ENCODE data around the gene CCDC6. TPM values are rescaled to one million over a fixed set of nuclear protein-coding genes. Genes with fewer than 3 reads are reported as not detected.
A peak's percentile ranks its signal among the peaks of the same experiment; 100 is the strongest.

Gene CCDC6
- polyA plus RNA-seq, 3 donors = 4.2 to 13.5 (median 6.2) TPM

DNA sequence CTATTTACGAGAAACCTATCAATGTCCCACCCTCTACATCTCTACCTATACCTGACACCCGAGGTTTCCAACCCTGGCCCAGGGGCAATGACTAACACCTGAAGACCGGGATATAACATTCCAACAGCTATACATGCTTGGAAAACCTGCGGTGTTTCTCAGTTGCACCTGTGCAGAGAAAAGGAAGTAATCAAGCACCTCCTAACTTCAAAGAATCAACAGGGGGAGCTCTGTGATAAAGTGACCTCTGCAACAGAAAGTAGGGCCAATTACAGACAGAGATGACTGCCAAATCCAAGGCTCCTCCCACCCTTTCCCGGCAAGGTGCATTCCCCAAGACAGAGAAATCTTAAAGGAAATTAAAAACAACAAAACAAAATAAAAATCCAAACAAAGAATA, 41.3 kb downstream of the CCDC6 start:
- peak; percentile 22 to 36 (median 36) for DNase-seq
- H3K36me3 Mint-ChIP-seq = peaks cover 8 to 11% of the 10 kb centered on the region in 2 donors
- Histone ChIP-seq H3K27ac (ENCODE audit: low read depth in 1 of 2, low read length in 2 of 2) (no peak overlapping the region), H4K20me1 (ENCODE audit: insufficient read depth, low read length) (peaks cover 83% of the 10 kb centered on the region), H3K9ac (ENCODE audit: insufficient read depth, low read length, poor library complexity, severe bottlenecking) (no peak overlapping the region), H3K79me2 (ENCODE audit: insufficient read depth, low read length) (peaks cover 87% of the 10 kb centered on the region), H3K4me1 (ENCODE audit: control insufficient read depth in 1 of 2, insufficient read depth in 2 of 2, low read length in 2 of 2) (peaks cover 0 to 8% of the 10 kb centered on the region in 2 donors), H3K27me3 (ENCODE audit: control insufficient read depth in 2 of 2, insufficient read depth in 2 of 2, low read length in 2 of 2) (no peaks in the 10 kb centered on the region), H3K9me3 (replicated peaks in 1 of 2; ENCODE audit: control insufficient read depth in 1 of 2, insufficient read depth in 1 of 2, low read length in 2 of 2) (no peaks in the 10 kb centered on the region), H3K4me2 (replicated peaks; ENCODE audit: extremely low read depth, low read length, poor library complexity, severe bottlenecking) (peak overlapping the region; percentile 16), H2AFZ (ENCODE audit: insufficient read depth, low read depth, low read length, poor library complexity, severe bottlenecking) (no peak overlapping the region), H3K36me3 (replicated peaks in 1 of 2; ENCODE audit: control insufficient read depth in 1 of 2, insufficient read depth in 2 of 2, low read length in 2 of 2) (no peaks in the 10 kb centered on the region), H3K4me3 (replicated peaks in 1 of 3; ENCODE audit: low read depth in 2 of 3, low read length in 3 of 3) (no peak overlapping the region)
- 58% methylated on average over 2 of the region's 5 CpGs for WGBS (ENCODE audit: insufficient coverage)
- H3K9me3 Mint-ChIP-seq = peaks cover 0 to 3% (median 0%) of the 10 kb centered on the region in 7 donors
- H3K4me1 Mint-ChIP-seq = peaks cover 19% of the 10 kb centered on the region
- TF ChIP-seq, protein P1, sequence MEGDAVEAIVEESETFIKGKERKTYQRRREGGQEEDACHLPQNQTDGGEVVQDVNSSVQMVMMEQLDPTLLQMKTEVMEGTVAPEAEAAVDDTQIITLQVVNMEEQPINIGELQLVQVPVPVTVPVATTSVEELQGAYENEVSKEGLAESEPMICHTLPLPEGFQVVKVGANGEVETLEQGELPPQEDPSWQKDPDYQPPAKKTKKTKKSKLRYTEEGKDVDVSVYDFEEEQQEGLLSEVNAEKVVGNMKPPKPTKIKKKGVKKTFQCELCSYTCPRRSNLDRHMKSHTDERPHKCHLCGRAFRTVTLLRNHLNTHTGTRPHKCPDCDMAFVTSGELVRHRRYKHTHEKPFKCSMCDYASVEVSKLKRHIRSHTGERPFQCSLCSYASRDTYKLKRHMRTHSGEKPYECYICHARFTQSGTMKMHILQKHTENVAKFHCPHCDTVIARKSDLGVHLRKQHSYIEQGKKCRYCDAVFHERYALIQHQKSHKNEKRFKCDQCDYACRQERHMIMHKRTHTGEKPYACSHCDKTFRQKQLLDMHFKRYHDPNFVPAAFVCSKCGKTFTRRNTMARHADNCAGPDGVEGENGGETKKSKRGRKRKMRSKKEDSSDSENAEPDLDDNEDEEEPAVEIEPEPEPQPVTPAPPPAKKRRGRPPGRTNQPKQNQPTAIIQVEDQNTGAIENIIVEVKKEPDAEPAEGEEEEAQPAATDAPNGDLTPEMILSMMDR (IDR thresholded peaks at IDR 0.05) = peak; percentile 56
- H3K27me3 Mint-ChIP-seq (ENCODE audit: low read depth in 3 of 3) = no peaks in the 10 kb centered on the region
- intact Hi-C loops (cut with micrococcal nuclease) = no loop called here
- H3K4me3 Mint-ChIP-seq = peak overlapping the region; percentile 45 to 61
- H3K27ac Mint-ChIP-seq = peak overlapping the region in 2 of 7 donors; percentile 32 to 48

DNA sequence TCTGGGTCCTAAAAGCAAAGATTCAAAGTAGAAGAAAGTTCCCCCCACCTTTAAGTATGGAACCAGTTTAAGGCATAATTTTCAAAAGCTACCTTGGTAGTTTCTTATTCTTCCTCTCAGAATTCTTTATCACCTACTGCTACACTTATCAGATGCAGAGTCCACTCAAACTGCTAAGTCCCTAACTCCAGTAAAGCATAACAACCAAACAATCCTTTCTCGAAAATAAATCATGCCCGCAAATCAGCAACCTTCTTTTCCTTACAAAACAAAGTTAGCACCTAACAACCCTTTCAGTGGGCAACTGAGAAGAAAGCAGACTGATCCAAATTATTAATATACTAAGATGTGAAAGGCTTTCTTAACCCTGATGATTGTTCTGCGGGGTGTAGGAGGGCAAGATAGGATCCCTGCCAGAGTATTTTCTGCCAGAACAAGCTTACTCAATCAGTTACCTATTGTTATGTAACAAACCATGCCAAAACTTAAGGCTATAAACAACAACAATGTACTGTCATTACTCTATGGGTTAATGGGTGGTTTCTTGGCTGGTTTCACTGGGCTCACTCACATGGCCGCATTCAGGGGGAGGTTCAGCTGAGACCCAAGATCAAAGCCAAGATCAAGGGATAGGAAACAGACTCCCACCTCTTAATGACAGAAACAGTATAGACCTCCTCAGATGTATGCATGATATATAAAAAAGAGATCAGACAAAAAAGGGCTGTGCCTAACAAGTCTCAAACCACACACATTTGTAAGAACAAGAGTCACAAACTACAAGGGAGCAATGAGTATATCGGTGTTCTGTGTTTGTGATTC, 42.0 kb downstream of the CCDC6 start:
- H3K9me3 Mint-ChIP-seq = peaks cover 0 to 3% (median 0%) of the 10 kb centered on the region in 7 donors
- H3K4me3 Mint-ChIP-seq = no peak overlapping the region
- Histone ChIP-seq H3K9ac (ENCODE audit: insufficient read depth, low read length, poor library complexity, severe bottlenecking) (no peak overlapping the region), H3K9me3 (replicated peaks in 1 of 2; ENCODE audit: control insufficient read depth in 1 of 2, insufficient read depth in 1 of 2, low read length in 2 of 2) (no peaks in the 10 kb centered on the region), H3K27me3 (ENCODE audit: control insufficient read depth in 2 of 2, insufficient read depth in 2 of 2, low read length in 2 of 2) (no peaks in the 10 kb centered on the region), H2AFZ (ENCODE audit: insufficient read depth, low read depth, low read length, poor library complexity, severe bottlenecking) (no peak overlapping the region), H3K36me3 (replicated peaks in 1 of 2; ENCODE audit: control insufficient read depth in 1 of 2, insufficient read depth in 2 of 2, low read length in 2 of 2) (no peaks in the 10 kb centered on the region), H3K79me2 (ENCODE audit: insufficient read depth, low read length) (peaks cover 84% of the 10 kb centered on the region), H3K27ac (ENCODE audit: low read depth in 1 of 2, low read length in 2 of 2) (no peak overlapping the region), H3K4me3 (replicated peaks in 1 of 3; ENCODE audit: low read depth in 2 of 3, low read length in 3 of 3) (no peak overlapping the region), H3K4me1 (ENCODE audit: control insufficient read depth in 1 of 2, insufficient read depth in 2 of 2, low read length in 2 of 2) (peaks cover 0 to 8% of the 10 kb centered on the region in 2 donors), H3K4me2 (replicated peaks; ENCODE audit: extremely low read depth, low read length, poor library complexity, severe bottlenecking) (no peak overlapping the region), H4K20me1 (ENCODE audit: insufficient read depth, low read length) (peaks cover 83% of the 10 kb centered on the region)
- H3K36me3 Mint-ChIP-seq = peaks cover 9 to 11% of the 10 kb centered on the region in 2 donors
- no CpG with 5 or more reads among the region's 5 CpGs for WGBS (ENCODE audit: insufficient coverage)
- H3K27me3 Mint-ChIP-seq (ENCODE audit: low read depth in 3 of 3) = no peaks in the 10 kb centered on the region
- peak overlapping the region in 3 of 7 donors; percentile 11 to 37 (median 11) for H3K27ac Mint-ChIP-seq
- peaks cover 19% of the 10 kb centered on the region for H3K4me1 Mint-ChIP-seq
- TF ChIP-seq, protein P1 (IDR thresholded peaks at IDR 0.05) = no peak
- intact Hi-C loops (cut with micrococcal nuclease) = no loop called here
- DNase-seq = no peak
